Cardiac fibroblast (primary cell): ENCODE results near the gene GAPVD1.
"Not testable (repeated sequence)": the region's sequence is repeated elsewhere in the genome, so short reads cannot be mapped to it uniquely, and the experiment has no call there.

Source experiments
- DNase-seq, 2 donors: peaks; one replicate each; pipeline versions ENCODE4 v3.0.0 to v3.0.0-alpha.2; 2010; ENCODE audit warnings: low read depth in 2 of 2
- H3K4me3 ChIP-seq, 2 donors: replicated peaks in 1 of 2; 1 replicate in 1 of 2; 2 replicates in 1 of 2; pipeline ENCODE4 v1.5.1; 2011; ENCODE audit warnings: low read depth in 2 of 2, low read length in 2 of 2, mild to moderate bottlenecking in 2 of 2, moderate library complexity in 1 of 2
- CTCF ChIP-seq: IDR thresholded peaks from one replicate; pipeline ENCODE4 v1.5.1; 2011; ENCODE audit warnings: low read depth, mild to moderate bottlenecking, low read length, inconsistent platforms

Gene GAPVD1

GRCh38 chr9:125397736-125398135 is 136.1 kb downstream of the GAPVD1 start:
- DNase-seq, result no peak
- H3K4me3 ChIP-seq, result no peak overlapping the region
- TF ChIP-seq CTCF, result no peak

GRCh38 chr9:125398243-125398642 is 136.6 kb downstream of the GAPVD1 start:
- no peak for TF ChIP-seq CTCF
- no peak overlapping the region for H3K4me3 ChIP-seq
- no peak for DNase-seq

GRCh38 chr9:125399165-125399564 is 137.5 kb downstream of the GAPVD1 start:
- no peak overlapping the region for H3K4me3 ChIP-seq
- TF ChIP-seq CTCF, result no peak
- no peak for DNase-seq

GRCh38 chr9:125399666-125400065 is 138.0 kb downstream of the GAPVD1 start:
- no peak for TF ChIP-seq CTCF
- no peak overlapping the region for H3K4me3 ChIP-seq
- no peak for DNase-seq

- not testable (repeated sequence) for DNase-seq, H3K4me3 ChIP-seq
These were observed 138.6 kb downstream of the GAPVD1 start for GRCh38 chr9:125400232-125400631.

- DNase-seq, result no peak
- H3K4me3 ChIP-seq, result no peak overlapping the region
- TF ChIP-seq CTCF, result no peak
These were observed 139.4 kb downstream of the GAPVD1 start for GRCh38 chr9:125400725-125401716.

- H3K4me3 ChIP-seq, result no peak overlapping the region
- DNase-seq, result no peak
- no peak for TF ChIP-seq CTCF
These were observed 143.1 kb downstream of the GAPVD1 start for GRCh38 chr9:125404733-125405132.
